ENCODE results near the gene BEGAIN. TPM values are rescaled to one million over a fixed set of nuclear protein-coding genes. Genes with fewer than 3 reads are reported as not detected.

BEGAIN gene
- total and polyA plus RNA-seq, 2 donors (not counting 1 experiment from before 2014, with no cell fraction given), result under 0.01 to 0.17 TPM

DNA sequence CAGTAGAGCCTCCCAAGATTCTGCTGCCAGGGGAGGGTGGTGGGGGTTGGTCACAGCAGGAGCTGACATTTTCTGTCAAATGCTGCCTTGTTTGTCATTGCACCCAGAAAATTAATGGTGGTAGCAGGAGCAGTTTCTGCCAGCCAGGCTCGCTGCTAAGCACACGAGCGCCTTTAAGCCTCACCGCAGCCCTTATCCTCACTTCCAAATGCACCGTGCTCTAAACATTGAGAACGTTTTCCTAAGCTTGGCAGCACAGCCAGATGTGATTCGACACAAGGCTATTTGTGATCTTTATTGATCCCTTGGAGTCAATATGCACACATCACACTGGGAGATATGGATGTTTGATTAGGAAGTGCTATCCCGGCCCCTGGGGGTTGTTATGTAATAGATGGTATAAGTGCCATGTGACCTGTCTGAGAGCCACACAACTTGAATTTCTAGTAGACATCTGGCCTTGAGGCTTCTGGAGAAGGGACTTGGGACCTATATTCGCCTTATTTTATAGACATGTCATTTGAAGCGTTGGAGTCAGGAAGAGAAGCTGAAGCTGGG is 31.6 kb upstream of the BEGAIN start:
- TF ChIP-seq, protein P1, sequence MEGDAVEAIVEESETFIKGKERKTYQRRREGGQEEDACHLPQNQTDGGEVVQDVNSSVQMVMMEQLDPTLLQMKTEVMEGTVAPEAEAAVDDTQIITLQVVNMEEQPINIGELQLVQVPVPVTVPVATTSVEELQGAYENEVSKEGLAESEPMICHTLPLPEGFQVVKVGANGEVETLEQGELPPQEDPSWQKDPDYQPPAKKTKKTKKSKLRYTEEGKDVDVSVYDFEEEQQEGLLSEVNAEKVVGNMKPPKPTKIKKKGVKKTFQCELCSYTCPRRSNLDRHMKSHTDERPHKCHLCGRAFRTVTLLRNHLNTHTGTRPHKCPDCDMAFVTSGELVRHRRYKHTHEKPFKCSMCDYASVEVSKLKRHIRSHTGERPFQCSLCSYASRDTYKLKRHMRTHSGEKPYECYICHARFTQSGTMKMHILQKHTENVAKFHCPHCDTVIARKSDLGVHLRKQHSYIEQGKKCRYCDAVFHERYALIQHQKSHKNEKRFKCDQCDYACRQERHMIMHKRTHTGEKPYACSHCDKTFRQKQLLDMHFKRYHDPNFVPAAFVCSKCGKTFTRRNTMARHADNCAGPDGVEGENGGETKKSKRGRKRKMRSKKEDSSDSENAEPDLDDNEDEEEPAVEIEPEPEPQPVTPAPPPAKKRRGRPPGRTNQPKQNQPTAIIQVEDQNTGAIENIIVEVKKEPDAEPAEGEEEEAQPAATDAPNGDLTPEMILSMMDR (conservative IDR thresholded peaks at IDR 0.05 in 1 of 2, IDR thresholded peaks at IDR 0.05 in 1 of 2; ENCODE audit: low read depth in 1 of 2, low read length in 2 of 2), result no peak
- TF ChIP-seq EZH2 (IDR thresholded peaks at IDR 0.05; ENCODE audit: low read length, missing control alignments), result no peak
- peaks cover 2% of the 10 kb centered on the region for H3K27me3 ChIP-seq (ENCODE audit: control insufficient read depth, insufficient read depth, low read length)
- H2AFZ ChIP-seq (ENCODE audit: low read length), result no peak overlapping the region
- no peak overlapping the region for H3K4me2 ChIP-seq (ENCODE audit: extremely low read depth, insufficient read depth, low read length)
- no peaks in the 10 kb centered on the region for H4K20me1 ChIP-seq (ENCODE audit: control insufficient read depth, extremely low read depth, insufficient read depth, low read length)
- no peak overlapping the region for H3K27ac ChIP-seq (ENCODE audit: insufficient read depth, low read length)
- H3K9me3 ChIP-seq (ENCODE audit: control insufficient read depth, insufficient read depth, low read depth, low read length), result no peaks in the 10 kb centered on the region
- H3K9ac ChIP-seq (ENCODE audit: insufficient read depth, low read length), result no peak overlapping the region
- H3K79me2 ChIP-seq (ENCODE audit: control insufficient read depth, insufficient read depth, low read length), result no peaks in the 10 kb centered on the region
- H3K4me1 ChIP-seq (ENCODE audit: control insufficient read depth, extremely low read depth, insufficient read depth, low read length), result no peaks in the 10 kb centered on the region
- no peak overlapping the region for H3K4me3 ChIP-seq (replicated peaks in 1 of 4; ENCODE audit: control extremely low read depth in 1 of 4, insufficient read depth in 1 of 4, low read depth in 3 of 4, low read length in 4 of 4)
- no peak for DNase-seq (ENCODE audit: low read depth in 2 of 2)
- no peaks in the 10 kb centered on the region for H3K36me3 ChIP-seq (ENCODE audit: control insufficient read depth, insufficient read depth, low read length)

DNA sequence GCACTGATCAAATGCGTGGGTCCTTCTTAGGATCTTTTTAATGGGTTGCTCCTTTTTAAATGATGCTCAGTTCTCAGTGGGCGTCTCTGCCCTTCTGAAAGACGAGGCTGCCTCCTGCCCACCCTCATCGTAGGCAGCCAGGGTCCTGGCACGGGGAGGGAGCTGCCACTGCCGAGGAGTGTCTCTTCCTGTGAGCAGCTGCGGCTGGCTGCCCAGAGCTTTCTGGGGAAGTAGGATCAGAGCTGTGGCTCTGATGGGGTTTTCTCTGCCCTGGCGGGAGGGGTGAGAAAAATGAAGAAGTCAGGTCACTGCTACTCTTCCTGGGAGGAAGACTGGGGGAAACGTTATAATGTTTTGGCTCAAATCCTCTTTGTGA is 31.1 kb upstream of the BEGAIN start:
- H3K27ac ChIP-seq (ENCODE audit: insufficient read depth, low read length), result no peak overlapping the region
- H3K36me3 ChIP-seq (ENCODE audit: control insufficient read depth, insufficient read depth, low read length), result no peaks in the 10 kb centered on the region
- no peak for DNase-seq (ENCODE audit: low read depth in 2 of 2)
- H3K79me2 ChIP-seq (ENCODE audit: control insufficient read depth, insufficient read depth, low read length), result no peaks in the 10 kb centered on the region
- H3K9me3 ChIP-seq (ENCODE audit: control insufficient read depth, insufficient read depth, low read depth, low read length), result no peaks in the 10 kb centered on the region
- H3K4me2 ChIP-seq (ENCODE audit: extremely low read depth, insufficient read depth, low read length), result no peak overlapping the region
- H4K20me1 ChIP-seq (ENCODE audit: control insufficient read depth, extremely low read depth, insufficient read depth, low read length), result no peaks in the 10 kb centered on the region
- no peak overlapping the region for H3K4me3 ChIP-seq (replicated peaks in 1 of 4; ENCODE audit: control extremely low read depth in 1 of 4, insufficient read depth in 1 of 4, low read depth in 3 of 4, low read length in 4 of 4)
- H2AFZ ChIP-seq (ENCODE audit: low read length), result no peak overlapping the region
- no peaks in the 10 kb centered on the region for H3K4me1 ChIP-seq (ENCODE audit: control insufficient read depth, extremely low read depth, insufficient read depth, low read length)
- no peak overlapping the region for H3K9ac ChIP-seq (ENCODE audit: insufficient read depth, low read length)
- TF ChIP-seq EZH2 (IDR thresholded peaks at IDR 0.05; ENCODE audit: low read length, missing control alignments), result no peak
- TF ChIP-seq, protein P1 (conservative IDR thresholded peaks at IDR 0.05 in 1 of 2, IDR thresholded peaks at IDR 0.05 in 1 of 2; ENCODE audit: low read depth in 1 of 2, low read length in 2 of 2), result no peak
- H3K27me3 ChIP-seq (ENCODE audit: control insufficient read depth, insufficient read depth, low read length), result peaks cover 2% of the 10 kb centered on the region

DNA sequence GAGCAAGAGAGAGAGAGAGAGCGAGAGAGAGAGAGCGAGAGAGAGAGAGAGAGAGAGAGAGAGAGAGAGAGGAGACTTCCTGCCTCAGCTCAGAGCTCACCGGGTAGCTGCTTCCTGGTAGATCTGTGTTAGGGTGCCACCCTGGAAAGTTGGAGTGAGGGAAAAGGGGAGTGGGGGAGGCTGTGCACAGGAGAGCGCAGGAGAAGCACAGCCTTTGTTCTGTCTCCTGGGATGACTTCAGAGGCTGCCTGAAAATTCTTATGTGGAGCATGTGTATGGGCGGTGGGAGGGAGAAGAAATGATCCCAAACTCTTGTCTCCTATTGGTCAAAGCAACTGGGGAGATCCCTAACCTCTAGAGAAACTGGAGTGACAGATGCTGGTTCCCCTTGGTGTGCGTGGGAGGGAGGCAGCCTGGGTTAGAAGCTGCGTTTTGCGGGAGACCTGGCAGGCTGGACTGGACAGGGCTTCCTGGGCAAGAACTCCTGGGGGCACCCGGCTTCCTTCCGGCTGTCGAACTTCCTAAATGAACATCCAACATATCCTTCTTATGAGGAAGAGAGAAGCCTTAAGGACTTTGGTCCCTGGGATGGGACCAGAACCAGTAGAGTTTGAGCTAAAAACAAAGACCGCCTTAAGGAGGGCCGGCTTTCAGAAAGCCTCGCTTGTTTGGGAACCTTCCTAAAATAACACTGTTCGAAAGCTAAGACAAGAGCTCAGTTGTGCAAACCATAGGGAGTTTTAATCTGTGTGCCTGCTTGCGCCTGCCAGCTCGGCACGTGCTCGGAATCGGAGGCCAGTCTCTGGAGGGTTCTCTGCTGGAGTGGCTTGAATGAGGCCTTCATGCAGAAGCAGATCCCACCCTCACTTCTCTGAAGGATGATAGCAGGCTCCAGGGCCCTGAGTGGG is 30.4 kb upstream of the BEGAIN start:
- peak; percentile 15 to 29 for DNase-seq (ENCODE audit: low read depth in 2 of 2)
- Histone ChIP-seq H3K4me2 (ENCODE audit: extremely low read depth, insufficient read depth, low read length) (no peak overlapping the region), H3K27ac (ENCODE audit: insufficient read depth, low read length) (no peak overlapping the region), H3K27me3 (ENCODE audit: control insufficient read depth, insufficient read depth, low read length) (peaks cover 2% of the 10 kb centered on the region), H3K4me1 (ENCODE audit: control insufficient read depth, extremely low read depth, insufficient read depth, low read length) (no peaks in the 10 kb centered on the region), H3K4me3 (replicated peaks in 1 of 4; ENCODE audit: control extremely low read depth in 1 of 4, insufficient read depth in 1 of 4, low read depth in 3 of 4, low read length in 4 of 4) (no peak overlapping the region), H4K20me1 (ENCODE audit: control insufficient read depth, extremely low read depth, insufficient read depth, low read length) (no peaks in the 10 kb centered on the region), H3K79me2 (ENCODE audit: control insufficient read depth, insufficient read depth, low read length) (no peaks in the 10 kb centered on the region), H2AFZ (ENCODE audit: low read length) (no peak overlapping the region), H3K9ac (ENCODE audit: insufficient read depth, low read length) (no peak overlapping the region), H3K36me3 (ENCODE audit: control insufficient read depth, insufficient read depth, low read length) (no peaks in the 10 kb centered on the region), H3K9me3 (ENCODE audit: control insufficient read depth, insufficient read depth, low read depth, low read length) (no peaks in the 10 kb centered on the region)
- TF ChIP-seq, protein P1 (conservative IDR thresholded peaks at IDR 0.05 in 1 of 2, IDR thresholded peaks at IDR 0.05 in 1 of 2; ENCODE audit: low read depth in 1 of 2, low read length in 2 of 2), result no peak
- TF ChIP-seq EZH2 (IDR thresholded peaks at IDR 0.05; ENCODE audit: low read length, missing control alignments), result no peak
